ENCODE measurements around the gene SMIM24. TPM values are rescaled to one million over a fixed set of nuclear protein-coding genes. Genes with fewer than 3 reads are reported as not detected.

SMIM24 gene
- total and polyA plus RNA-seq, 9 of the 15 experiments (the other 6 are each of a cell fraction or from before 2014, with no cell fraction given), result 0.45 to 12.3 (median 1.4) TPM; not detected in 1

DNA sequence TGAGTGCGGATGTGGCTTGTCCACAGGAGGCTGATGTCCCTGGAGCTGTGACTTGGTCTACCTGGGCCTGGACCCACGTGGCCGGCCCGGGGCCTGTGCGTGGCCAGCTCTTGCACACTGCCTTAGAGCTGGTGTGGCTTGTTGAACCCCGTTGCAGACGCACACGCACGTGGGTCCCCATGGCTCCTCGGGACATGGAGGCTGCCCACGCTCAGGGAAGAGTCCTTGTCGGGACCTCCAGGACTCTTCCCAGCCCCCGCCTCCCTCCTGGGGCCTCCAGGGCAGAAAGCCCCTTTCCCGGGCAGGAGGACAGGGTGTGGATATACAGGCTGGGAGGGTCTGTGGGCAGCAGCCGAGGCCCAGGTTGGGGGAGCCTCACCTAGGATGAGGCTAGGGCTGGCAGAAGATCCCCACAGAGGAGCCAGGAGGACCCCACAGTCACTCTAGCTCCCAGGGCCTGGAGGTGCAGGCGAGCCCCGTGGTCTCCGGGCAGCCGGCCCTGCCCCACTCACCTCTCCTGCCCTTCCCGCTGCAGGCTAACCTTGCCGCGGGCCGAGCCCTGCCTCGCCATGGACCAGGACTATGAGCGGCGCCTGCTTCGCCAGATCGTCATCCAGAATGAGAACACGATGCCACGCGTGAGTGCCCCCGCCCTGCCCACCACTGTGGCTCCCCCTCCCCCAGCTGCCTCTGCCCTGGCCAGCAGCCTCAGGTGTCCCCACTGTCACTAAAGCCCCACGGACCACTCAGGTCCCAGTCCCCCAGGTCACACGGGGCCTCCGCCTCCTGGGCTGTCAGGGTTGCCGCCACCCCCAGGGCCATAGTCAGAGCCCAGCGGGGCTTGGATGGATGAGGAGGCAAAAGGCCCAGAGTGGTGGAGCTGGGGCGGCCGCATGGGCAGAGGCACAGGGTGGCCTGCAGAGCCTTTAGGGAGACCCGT lies 42.4 kb upstream of the SMIM24 start:
- H3K4me1 ChIP-seq (replicated peaks in 1 of 2; ENCODE audit: control insufficient read depth in 2 of 2, insufficient read depth in 2 of 2, low read length in 2 of 2), result peaks cover 19 to 80% of the 10 kb centered on the region in 2 experiments
- H3K4me2 ChIP-seq (ENCODE audit: insufficient read depth, low read length), result no peak overlapping the region
- in situ Hi-C loops (cut with MboI) (no loop called here), intact Hi-C loops (cut with micrococcal nuclease) (no loop called here)
- peaks cover 4% of the 10 kb centered on the region for H3K9me1 ChIP-seq (ENCODE audit: control insufficient read depth, insufficient read depth, low read length)
- no peak for FAIRE-seq
- TF ChIP-seq ZNF511 (CRISPR knock-in tag; IDR thresholded peaks at IDR 0.05), result no peak
- TF ChIP-seq PCBP1 (IDR thresholded peaks at IDR 0.05; ENCODE audit: low read depth, low read length, poor library complexity, severe bottlenecking), result peak; percentile 46
- TF ChIP-seq ZNF143 (CRISPR knock-in tag; IDR thresholded peaks at IDR 0.05), result no peak
- TF ChIP-seq FOSL1 (tag; conservative IDR thresholded peaks at IDR 0.05), result no peak
- no peak for TF ChIP-seq THRB (CRISPR knock-in tag; conservative IDR thresholded peaks at IDR 0.05)
- no peak for TF ChIP-seq NKRF (IDR thresholded peaks at IDR 0.05; ENCODE audit: borderline replicate concordance)
- TF ChIP-seq RBFOX2 (IDR thresholded peaks at IDR 0.05; ENCODE audit: low read depth, low read length), result peak; percentile 16; the same call in 1 of the 2 replicates
- peak overlapping the region in 1 of 2 experiments; percentile 72; a peak in 2 of 4 replicates for H3K9ac ChIP-seq (ENCODE audit: insufficient read depth in 1 of 2, low read depth in 2 of 2, low read length in 2 of 2)
- BruUV-seq (replicated peaks), result no TSS peak
- H3K4me3 ChIP-seq, result no peak overlapping the region
- H3K36me3 ChIP-seq (ENCODE audit: control insufficient read depth, insufficient read depth, low read length), result peaks cover 63% of the 10 kb centered on the region; the same call in 1 of the 3 replicates
- DNase-seq (ENCODE audit: extremely low read depth in 1 of 4, low spot score in 3 of 4), result no peak
- 92% methylated on average over 27 of the region's 40 CpGs for whole genome bisulfite sequencing (ENCODE audit: insufficient coverage, low coverage, missing lambda C conversion rate)
- H3K9me3 ChIP-seq (replicated peaks; ENCODE audit: control insufficient read depth, insufficient read depth, low read depth, low read length), result no peaks in the 10 kb centered on the region
- POLR2A ChIA-PET, result interaction anchor here (1.4 kb wide), 1 partner anchor 11 kb away, joined by 4 read pairs; no protein-coding TSS in a partner anchor
- H3K79me2 ChIP-seq (ENCODE audit: control insufficient read depth, insufficient read depth, low read length), result peaks cover 52% of the 10 kb centered on the region
- H4K20me1 ChIP-seq (replicated peaks; ENCODE audit: control insufficient read depth, insufficient read depth, low read length), result peaks cover 12% of the 10 kb centered on the region; the same call in 1 of the 2 replicates
- H3K27me3 ChIP-seq (ENCODE audit: control insufficient read depth in 2 of 2, insufficient read depth in 2 of 2, low read length in 2 of 2), result no peaks in the 10 kb centered on the region
- no peak overlapping the region for H3K27ac ChIP-seq (ENCODE audit: extremely low read depth, low read depth, low read length)
- H2AFZ ChIP-seq (ENCODE audit: low read depth, low read length), result no peak overlapping the region
- ATAC-seq, result no peak
- CTCF ChIA-PET (ENCODE audit: low intra/inter-chr PET ratio), result no interaction called here
